GM18520 (cell line): Measurements from ENCODE around the gene MARCHF9.

Experiments
- ATAC-seq: cut with Tn5 transposase; IDR thresholded peaks from one replicate; pipeline ENCODE4 v1.9.1; 2021; ENCODE audit not compliant: unreplicated experiment

The MARCHF9 gene

DNA sequence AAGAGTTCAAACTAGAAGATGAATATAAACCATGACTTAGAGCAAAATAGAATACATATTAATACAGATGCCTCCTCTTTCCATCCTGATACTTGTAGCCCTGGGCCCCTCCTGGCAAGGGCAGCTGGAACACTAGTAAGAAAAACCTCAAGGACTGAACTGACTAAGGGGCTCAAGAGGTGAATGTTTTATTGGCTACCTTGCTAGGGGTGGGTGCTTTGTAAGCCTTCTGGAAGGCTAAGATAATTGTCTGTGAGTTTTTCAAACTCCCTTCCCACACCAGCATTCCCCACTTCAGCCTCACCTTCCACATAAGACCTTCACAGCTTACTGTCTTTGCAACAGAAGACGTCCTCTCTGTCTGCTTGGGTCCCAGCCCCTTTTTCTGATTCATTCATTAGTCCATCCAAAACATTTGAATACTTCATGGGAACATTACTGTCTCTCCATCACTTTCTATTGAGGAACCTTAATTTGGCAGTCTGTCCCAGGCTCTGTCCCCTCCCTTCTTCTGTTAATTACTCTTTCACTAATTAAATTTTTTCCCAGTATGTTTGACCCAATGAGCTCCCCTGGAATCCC lies 1.1 kb upstream of the MARCHF9 start:
- no peak for ATAC-seq

DNA sequence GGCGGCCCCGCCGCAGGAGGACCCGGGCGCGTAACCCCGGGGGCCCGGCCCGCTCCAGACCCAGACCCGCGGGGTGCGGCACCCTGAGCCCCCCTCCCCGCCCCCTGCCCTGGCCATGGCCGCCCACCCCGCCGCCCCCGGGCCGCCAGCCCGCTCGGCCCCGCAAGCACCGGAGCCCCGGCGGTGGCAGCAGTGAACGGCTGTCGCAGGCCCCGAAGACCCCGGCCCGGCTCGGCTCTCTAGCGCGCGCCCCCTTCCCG lies 221 bp downstream of the MARCHF9 start:
- ATAC-seq: no peak

- ATAC-seq: no peak
Measured at GRCh38 chr12:57755454-57756372, 810 bp downstream of the MARCHF9 start.

DNA sequence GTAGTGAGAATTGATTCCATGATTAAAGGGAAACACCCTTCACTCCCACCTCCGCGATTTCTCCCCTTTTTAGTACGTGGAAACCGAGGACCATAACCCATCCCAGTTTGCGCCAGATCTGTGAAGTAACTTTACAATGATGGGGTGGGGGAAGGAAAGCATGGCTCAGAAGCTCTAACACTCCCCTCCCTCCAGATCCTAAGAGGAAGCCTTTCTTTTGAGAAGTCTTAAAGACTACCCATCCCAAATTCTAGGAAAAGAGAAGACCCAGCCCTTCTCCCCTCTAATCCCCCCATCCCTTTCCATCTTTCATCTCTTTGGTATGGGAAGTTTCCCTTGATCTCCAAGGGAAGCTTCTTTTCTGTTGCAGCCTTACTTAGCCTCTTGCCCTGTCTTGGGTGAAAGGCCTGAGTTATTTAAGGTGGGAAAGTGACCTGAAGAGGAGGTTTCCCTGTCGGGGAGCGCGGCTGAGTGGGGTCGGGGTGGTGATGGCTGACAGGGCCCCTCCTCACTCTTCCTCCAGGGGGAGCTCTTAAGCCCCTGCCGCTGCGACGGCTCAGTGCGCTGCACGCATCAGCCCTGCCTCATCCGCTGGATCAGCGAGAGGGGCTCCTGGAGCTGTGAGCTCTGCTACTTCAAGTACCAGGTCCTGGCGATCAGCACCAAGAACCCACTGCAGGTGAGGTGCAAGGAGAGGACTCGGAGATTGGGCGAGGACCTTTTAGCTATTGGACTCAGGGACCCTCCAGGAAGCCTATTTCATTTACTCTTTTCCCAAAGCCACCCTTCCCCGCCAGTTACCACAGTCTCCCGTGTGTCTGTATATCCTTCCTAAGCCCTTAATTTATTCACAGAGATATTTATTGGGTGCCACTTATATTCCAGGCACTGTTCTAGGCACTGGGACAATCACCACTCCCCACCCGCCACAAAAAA lies 1.8 kb downstream of the MARCHF9 start:
- ATAC-seq: no peak

DNA sequence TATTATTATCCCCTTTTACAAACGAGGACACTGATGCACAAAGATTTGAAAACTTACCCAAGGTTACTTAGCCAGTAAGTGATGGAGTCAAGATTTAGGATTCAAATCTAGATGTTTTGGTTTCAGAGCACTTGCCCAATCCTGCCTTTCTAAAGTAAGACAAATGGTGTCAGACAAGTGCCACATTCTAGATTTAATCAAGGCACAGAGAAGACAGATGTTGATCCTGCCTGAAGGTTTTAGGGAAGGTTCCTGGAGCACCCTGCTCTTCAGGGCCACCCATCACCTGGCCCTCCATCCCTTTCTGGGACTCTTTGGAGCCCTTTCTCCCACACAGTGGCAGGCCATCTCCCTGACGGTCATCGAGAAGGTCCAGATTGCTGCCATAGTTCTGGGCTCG lies 2.9 kb downstream of the MARCHF9 start:
- no peak for ATAC-seq

GRCh38 chr12:57758552-57759359 lies 3.9 kb downstream of the MARCHF9 start:
- ATAC-seq: no peak

DNA sequence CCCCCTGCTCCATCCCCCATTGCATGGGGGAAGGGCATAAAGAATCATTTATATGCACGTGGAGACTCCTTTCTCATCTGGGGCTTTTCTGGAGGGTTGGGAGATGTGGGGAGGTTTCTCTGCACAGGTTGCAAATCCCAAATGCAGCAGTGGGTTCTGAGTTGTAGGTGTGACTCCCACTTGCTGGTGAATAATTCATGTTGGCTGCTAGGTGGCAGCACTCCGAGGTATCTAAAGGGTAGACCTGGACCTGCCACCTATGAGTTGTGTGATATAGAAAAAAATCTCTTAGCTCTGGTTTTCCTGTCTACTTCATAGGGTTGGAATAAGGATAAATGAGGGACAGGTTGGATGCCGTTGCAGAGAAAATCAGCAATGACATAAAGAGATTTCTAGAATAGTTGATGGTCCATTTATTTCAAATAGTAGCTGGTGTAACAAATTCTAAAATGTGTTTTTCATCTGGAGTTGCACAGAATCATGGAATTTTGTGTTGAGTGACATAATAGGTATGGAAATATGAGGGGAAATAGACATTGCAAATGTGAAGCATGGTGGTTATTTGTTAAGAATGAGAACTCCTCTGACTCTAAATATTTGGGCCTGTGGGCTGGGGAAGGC lies 4.6 kb downstream of the MARCHF9 start:
- ATAC-seq: no peak

DNA sequence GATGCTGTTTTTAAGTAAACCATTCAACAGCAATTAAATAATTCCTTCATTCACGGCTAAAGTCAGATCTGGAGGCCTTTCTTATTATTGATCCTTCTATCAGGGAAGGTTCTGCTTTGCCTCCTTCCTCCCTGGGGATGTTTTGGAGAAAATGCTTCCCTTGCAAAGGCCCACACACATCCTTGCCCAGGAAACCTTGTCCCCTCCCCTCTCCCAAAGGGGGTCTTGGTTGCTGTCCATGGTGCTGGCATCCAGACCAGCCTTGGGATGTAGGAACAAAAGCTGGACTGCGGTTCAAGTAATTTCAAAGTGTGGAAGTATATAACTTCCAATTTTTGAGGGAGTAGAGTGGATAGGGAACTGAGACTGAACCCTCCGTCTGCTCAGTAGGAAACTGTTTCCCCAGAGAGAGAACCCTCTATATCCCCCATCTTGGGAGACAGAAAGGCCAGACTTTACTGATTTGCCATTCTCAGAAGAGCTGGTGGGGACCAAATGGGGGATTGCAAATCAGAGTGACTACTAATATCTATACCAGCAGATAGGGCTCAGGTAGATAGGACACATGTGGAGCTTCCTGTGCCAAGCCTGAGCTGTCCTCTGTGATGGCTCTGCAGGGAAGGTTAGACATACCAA lies 5.6 kb downstream of the MARCHF9 start:
- no peak for ATAC-seq

DNA sequence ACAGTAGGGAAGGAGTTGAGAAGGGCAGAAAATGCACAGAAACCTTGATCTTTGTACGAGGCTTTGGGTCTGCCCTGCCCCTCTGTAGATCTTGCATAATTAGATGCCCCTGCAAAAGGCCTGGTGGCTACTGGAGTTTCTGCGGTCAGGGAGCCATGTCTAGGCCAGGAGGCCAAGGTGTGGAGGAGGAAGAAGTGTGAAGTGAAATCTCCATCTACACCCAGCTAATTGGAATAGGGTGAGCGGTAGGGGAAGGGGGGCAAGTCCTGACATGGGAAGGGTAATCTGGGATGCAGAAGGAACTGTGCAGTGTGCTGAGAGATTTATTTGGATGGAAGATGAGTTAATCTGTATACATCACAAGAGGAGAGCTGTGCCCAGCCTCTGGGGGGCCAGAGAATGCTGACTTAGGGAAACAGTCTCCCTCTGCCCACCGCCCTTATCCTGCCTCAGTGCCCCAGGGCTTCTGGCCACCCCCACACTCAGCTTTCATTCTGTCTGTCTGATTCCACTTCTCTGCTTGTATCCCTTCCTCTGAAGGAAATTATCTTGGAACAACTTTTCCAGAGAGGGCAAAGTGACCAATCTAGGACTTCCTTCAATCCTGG lies 6.6 kb downstream of the MARCHF9 start:
- ATAC-seq: no peak

GRCh38 chr12:57762463-57762862 lies 7.6 kb downstream of the MARCHF9 start:
- no peak for ATAC-seq

GRCh38 chr12:57763881-57764661 lies 9.2 kb downstream of the MARCHF9 start:
- ATAC-seq: no peak

DNA sequence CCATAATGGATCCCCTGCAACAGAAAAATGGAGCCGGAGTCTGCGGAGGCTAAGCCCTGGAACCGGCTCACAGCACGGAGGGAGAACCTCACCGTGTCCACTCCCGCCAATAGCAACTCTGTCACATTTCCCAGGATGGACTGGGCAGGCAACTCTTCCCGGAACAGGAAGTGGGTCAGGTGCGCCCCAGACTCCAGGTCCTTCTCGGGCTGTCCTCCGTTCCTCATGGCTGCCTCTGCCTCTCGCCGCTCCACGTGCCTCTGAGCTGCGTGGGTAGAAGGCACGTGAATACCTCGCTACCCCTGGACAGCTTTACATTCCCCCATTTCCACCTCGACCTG lies 9.7 kb downstream of the MARCHF9 start:
- ATAC-seq: no peak

- no peak for ATAC-seq
Measured at GRCh38 chr12:57765003-57765697, 10.2 kb downstream of the MARCHF9 start.

DNA sequence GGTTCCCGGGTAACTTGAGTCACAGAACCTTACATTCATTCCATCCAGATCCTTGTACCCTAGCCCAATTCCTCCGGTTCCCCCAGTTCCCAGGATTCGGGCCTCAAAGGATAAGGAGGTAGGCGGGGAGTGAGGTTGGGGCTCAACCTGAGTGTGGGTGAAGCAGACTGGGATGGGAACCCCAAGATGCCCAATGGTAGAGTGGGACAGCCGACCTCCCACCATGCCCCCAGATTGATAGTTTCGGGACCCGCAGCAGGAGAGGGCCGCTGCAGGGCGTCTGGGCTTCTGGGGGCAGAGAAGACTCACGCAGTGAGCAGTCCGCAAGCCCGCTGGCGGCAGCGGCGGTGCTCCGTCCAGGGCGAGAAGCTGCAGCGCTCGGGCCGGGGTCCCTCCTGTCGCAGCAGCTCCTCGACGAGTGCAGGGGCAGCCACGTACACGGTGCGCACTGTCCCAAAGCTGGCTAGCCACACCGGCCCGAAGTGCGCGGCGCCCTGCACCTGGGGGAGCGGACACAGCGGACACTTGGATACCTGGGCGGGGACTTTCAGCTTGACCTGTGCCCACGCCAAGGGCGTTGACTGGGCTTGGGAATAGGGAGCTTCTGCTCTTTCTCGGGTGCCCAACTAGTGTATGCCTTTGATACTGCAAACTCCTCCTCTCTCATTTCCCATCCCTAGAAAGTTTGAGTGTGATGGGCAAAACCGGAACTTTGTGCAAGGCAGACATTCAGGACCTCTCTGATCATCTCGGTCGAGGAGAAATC lies 11.0 kb downstream of the MARCHF9 start:
- ATAC-seq: no peak

DNA sequence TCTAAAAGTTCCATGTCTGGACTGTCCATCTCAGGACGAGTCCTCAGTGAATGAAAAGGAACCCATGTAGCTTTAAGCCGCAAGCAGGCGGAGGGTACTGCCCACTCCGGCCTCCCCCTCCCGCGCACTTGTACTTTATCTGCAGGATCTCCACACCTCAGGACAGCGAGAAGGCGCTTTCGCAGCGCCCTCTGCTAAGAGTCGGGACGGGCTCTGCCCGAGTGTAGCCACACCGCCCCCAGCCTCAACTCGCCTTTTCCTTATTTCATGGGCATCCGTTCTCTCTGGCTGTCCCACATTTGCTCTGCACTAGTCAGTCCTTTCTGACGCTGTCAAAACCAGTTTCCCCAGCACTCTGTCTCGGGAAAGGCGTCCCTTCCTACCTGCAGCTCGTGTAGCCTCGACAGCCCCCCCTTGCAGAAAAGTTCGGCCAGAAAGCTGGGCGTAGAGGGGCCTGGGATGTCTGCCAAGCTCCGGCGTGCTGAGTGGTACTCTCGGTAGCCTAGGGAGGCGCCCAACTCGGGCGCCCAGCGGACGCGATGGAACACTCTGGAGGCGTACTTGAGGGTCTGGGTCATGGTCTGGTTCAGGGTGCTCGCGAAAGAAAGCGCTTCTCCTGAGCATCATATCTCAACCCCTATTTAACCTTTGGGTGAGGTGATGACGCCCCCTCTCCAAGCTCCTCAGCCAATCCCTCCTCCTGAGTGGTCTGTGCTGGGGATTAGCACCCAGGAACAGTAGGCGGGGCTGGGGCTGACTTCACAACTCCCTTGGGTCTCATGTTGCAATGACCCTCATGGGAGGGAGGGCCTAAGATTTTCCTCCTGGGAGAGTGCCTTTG lies 11.8 kb downstream of the MARCHF9 start, which contains the start of gene CYP27B1:
Gene CYP27B1, minus strand, starts transcription at position 615 of the 841 bp plus-strand sequence. Its CDS starts 37 bp downstream, at position 578.
- ATAC-seq: no peak

- no peak for ATAC-seq
Measured at GRCh38 chr12:57767305-57767698, 12.4 kb downstream of the MARCHF9 start.

- no peak for ATAC-seq
Measured at GRCh38 chr12:57767876-57768275, 13.0 kb downstream of the MARCHF9 start.
